ENCODE data around the gene ASTN1.

ASTN1 gene

DNA sequence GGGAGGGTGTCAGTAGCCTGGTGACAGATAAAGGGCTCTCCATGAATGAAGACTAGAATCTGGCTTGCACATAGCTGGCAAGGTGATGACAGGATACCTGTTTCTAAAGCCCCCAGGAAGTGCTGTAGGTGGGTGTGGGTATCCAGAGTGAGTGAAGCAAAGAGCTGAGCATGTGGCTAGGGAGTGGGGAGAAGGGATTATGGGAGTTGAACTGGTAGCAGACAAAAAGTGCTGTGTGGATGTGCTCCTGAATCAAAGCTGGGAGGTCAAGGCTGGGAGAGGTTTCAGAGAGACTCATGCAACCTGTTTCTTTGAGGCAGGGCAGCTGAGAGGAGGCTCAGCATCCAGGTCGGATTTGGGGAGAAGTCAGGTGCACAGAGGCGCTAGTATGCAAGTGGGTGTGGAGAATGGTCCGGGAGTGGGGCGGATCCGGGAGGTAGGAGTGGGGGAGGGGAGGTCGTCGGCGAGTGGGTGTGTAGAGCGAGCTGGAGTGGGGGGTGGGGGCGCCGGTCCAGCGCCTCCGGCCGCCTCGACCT lies 600 bp downstream of the ASTN1 start:
- DNase-seq (ENCODE audit: low read depth), result no peak

DNA sequence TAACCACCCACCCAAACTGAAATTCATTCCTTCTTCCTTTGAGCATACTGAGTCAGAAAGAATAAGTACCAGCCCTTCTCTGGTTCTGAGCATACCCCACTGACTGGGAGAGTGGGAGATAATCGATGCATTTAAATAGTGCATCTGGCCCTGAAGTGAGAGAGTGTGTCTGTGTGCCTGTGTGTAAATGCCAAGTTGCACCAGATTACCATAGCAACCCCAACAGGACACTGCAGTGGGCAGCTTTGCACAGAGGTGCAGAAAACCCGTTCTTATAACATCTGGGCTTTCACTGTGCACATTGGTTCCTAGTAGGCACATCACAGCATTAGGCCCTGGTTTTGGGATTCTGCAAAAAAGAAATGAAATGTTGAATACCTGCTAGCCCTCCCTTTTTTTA lies 2.3 kb downstream of the ASTN1 start:
- no peak for DNase-seq (ENCODE audit: low read depth)

DNA sequence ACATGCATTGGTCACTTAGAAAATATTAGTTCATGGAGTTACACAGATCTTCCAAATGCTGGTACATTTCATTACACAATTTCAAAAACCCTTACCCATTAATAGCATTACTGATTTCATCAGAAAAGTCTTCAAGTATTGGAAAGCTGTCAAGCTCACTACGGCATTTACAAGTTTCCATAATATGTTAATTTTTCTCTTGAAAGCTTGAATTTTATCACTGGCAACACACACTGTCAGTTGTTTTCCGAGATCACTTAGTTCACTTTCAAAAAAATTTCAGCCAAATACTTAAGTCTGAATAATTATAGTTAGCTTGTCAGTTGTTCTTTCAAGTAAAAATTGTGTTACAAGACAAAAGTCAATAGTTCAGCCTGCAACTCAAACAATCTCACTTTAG lies 18.0 kb downstream of the ASTN1 start:
- DNase-seq (ENCODE audit: low read depth), result no peak

DNA sequence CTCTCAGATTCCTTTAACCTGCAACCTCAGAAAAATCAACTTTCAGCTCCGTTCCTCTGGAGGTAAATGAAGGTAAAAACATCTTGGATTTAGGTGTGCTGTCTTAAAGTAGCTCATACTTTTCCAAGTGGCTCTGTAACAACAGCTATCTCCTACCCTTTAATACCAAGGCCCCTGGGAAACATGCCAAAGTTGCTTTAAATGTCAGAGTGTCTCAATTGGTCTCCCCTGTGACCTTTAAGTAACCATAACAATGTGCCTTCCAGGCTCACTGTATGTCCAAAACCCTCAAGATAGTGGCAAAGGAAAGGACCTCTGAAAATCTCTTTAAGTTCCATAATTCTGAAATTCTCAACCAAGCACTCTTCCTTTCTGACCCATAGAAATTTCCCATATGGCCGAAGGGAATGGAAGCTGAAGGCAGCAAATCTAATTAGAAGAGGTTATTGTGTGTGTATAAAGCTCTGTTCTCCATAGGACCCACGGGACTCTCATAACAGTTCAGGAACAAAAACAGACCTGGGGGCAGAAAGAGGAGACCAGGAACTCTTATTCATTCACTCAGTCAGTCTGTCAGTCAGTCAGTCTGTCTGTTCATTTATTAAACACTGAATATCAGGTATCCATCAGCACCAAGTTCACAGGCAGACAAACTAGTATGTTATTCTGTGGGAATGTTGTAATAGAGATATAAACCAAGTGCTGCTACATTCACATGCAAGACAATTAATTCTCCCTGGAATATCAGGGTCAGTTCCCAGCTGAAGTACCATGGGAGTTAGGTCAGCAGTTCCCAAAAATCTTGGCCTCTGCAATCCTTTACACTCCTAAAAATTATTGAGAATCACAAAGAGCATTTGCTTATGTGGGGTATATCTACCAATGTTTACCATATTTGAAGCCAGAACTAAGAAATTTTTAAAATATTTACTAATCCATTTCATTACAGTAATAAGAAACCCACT lies 19.1 kb downstream of the ASTN1 start:
- DNase-seq (ENCODE audit: low read depth), result no peak

DNA sequence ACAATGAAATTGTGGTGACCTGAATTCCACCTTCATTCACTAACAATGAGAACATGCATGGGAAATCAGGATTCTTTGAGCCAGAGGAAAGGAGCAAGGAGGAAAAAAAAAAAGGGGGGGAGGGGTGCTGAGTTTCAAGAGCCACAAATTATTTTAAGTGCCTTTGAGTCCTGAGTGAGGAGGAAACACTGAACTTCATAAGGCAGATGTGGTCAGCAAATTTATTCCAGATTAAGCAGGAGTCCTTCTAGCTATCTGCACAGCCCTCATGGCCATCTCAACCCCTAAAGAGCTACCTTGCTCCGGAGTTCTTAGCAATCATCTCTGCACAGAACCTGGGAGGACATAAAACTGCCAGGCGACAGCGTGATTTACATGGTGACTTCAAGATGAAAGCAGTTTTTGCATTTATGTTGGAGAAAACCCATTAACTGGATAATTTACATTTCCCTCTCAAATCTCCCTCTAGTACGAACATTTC lies 21.7 kb downstream of the ASTN1 start:
- no peak for DNase-seq (ENCODE audit: low read depth)

DNA sequence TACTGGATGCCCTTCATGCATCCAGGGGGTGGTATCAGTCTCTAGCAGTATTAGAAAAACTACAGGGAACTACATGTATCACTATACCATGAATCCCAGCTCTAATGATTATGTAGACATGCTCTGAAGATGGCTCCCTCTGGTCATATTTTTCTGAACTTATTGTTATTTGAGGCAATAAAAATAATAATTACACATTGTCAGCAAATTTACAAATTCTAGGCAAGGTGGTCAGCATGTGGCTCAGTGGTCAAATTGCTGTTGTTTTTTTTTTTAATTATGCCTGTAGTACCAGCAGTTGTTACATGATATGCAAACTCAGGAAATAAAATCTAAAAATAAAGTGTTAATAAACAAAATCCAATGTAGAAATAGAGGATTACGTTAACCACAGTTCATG lies 22.5 kb downstream of the ASTN1 start:
- no peak for DNase-seq (ENCODE audit: low read depth)

DNA sequence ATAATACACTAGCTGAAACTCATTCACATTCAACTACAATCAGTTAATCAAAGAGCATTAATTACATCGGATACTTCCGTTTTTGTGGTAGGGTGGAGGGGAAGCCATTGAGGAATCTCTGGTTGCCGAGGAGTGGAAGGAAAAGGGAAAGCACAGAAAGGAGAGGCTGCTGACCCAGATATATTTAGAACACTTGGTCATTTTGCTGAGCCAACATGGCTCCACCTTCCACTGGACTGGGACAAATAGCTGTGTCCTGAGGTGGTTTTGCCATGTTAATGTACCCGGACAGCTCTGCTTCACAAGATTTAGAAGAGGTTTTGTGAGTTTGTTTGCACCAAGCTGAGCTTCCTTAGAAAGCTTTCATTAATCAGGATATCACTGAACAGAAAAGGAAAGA lies 26.2 kb downstream of the ASTN1 start:
- no peak for DNase-seq (ENCODE audit: low read depth)

DNA sequence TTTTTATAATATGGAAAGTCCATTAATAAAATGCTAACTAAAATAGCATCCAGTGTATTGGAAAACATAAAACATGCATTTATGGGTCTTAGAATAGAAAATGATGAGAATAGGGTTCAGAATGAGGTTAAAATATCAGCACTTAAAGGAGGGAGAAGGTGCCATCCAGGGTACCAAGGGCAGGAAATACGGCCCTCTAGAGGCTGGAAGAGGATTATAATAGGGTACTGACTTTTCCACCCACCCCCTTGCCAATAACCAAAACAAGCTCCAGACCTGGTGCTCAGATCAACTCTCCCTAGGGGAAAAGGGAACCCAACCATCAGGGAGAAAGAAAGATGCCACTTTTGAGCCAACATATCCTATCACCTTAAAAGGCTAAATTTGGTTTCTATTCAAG lies 26.7 kb downstream of the ASTN1 start:
- no peak for DNase-seq (ENCODE audit: low read depth)

DNA sequence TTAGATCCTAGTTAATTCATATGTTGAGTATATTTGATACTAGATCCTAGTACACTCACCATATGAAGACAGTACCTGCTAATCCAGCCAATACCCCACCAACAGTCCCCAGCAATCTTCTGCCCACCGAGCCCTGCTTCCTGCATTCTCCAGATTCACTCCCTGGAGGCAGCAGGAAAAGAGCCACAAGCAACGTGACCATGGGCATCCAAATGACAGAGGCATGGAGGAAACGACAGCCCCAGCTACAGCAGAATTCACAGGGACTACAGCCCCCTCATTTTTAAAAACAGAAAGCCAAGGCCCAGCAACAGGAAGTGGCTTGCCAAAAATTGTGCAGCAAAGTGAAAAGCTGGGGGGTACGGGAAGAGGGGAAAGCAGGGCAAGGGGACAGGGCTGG lies 29.3 kb downstream of the ASTN1 start:
- no peak for DNase-seq (ENCODE audit: low read depth)

DNA sequence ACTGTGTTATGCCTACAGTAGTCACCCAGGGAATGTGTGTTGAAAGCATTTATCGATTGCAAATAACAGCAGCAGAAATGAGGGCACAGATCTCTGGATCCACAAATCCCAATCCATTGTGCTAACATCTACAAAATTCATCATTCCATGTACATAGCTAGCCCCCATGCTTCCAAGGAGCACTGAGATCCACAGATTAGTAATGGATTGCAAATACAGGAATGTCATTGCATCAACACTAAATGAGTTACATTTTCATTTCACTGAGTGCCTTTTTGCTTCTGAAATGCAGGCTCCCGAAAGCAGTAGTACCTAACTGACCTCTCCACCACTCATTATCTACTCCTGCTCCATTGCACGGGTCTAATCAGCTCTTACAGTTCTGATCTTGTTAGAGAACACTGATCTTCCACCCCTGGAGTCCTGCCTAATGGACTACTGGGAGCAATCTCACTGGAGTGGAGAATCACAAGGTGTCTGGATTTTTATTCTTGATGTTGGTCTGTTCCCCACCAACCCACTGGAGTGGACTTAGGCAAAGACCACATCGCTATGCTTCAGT lies 30.5 kb downstream of the ASTN1 start:
- DNase-seq (ENCODE audit: low read depth), result no peak

DNA sequence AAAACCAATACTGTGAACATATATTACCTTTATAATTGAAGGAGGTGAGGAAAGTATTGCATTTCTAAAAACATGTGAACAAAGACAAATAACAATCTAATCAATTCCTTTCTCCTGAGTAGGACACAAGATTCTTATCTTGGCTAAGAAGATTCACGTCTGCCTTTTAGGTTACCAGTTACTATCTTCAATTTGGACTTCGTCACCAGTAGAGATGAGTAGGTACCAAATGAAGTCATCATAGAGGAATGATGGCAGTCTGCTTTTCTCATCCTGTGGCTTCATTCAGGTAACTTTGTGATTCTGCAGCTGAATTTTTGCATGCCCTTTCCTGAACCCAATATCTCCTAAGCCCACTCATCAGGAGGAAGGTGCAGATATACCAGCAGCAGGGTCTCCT lies 32.4 kb downstream of the ASTN1 start:
- DNase-seq (ENCODE audit: low read depth), result no peak

DNA sequence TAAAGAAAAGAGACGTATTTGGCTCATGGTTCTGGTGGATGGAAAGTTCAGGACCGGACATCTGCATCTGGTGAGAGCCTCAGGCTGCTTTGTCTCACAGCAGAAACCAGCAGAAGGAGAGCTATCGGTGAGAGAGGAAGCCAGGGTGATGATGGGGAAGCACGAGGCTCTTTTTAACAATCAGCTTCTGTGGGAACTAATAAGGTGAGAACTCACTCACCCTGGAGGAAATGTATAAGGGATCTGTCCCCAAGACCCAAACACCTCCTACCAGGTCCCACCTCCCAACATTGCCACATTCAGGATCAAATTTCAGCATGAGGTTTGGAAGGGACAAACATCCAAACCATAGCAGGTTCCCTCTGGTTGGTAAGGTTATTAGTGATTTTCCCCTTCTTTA lies 32.8 kb downstream of the ASTN1 start:
- no peak for DNase-seq (ENCODE audit: low read depth)

DNA sequence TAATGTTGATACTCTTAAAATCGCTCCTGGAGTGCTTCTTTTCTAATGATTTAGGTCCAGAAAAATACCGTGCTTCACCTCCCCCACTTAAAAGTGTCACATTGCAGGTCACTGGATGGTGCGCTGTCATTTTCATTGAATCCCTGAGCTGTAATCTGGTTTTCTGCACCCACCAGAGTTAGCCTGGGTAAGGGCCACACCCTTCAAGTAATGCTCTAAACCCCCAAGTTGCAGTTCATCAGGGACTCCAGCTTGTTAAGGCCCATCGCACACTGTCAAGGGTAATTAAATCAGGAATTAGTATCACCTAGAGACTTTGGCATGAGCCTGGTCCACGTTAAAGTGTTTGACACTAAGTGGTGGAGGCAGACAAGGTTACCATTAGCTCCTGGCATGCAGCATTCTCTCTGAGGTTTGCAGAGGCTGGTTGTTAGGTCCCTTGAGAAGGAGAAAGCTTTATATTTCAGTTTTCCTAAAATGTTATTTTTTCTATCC lies 34.0 kb downstream of the ASTN1 start:
- no peak for DNase-seq (ENCODE audit: low read depth)

DNA sequence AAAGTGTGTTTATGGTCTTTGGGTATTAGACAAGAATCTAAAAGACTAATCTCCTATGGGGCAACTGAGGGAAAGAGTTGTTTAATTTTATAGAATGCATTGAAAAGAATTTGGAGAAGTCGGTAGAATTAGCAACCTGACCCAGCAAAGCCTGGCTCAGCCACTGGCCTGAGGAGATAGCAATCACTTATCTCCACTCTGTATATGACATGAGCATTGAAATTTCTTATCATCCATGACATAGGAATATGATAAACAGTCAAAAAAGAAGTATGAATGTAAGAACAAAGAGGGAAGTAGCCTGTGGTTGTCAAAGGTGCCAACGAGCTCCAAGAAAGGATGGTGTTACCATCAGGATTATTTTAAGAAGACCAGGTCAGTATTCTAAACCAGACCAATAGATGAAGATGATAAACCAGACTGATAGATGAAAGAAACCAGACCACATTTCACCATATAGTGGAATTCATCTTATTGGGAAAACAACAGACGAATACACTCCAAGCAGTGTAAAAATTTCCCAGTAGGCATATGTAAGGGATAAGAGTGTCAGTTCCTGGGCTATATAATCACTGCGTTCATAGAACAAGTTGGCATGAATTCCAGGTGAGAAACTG lies 35.7 kb downstream of the ASTN1 start:
- DNase-seq (ENCODE audit: low read depth), result no peak

DNA sequence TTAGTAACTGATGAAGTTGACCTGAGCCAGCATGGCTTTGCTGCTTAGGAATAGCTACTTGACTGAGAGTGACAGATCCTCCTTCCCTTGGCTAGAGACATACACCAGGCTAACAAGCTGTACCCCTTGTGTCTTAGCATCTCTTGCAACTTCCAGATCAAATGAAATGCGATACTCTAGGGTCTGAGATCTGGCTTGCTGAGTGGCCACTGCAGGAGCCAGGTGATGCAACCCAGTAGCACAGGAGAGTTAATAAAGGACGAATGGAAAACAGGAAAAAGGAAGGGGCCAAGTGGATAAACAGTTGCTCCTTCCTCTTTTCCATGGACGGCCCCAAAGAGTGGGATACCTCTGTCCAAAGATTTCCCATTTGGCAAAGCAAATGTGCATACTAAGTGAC lies 38.2 kb downstream of the ASTN1 start:
- no peak for DNase-seq (ENCODE audit: low read depth)

DNA sequence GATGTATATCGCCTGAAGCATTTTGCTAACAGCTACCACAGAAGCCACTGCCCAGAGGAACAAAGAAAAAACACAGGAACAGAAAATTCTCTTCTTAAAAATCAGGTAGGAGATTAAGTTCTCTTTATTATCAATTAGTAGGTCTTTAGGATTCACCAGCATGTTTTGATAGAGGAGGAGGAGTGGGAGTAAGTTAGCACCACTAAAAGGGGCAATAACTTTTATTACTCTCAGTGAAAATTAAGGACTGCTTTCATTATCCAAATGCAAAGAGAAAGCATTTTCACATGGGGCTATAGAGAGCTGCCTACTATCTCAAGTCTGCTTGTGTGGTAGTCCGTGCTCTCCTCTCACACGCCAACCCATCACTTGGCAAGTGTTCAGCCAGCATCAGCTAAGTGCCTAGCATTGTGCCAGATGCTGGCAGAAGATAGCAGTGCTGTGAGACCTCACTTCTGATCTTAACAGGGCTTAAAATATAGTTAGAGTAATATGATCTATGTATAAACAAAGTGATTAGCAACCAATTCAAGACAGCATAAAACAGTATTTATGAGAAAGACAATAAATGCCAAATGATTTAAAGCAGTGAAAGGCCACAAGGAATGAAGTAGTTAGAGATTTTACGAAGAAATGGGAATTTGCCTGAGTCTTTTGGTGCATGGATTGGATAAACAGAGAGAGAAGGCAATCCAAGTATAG lies 39.8 kb downstream of the ASTN1 start:
- DNase-seq (ENCODE audit: low read depth), result no peak

DNA sequence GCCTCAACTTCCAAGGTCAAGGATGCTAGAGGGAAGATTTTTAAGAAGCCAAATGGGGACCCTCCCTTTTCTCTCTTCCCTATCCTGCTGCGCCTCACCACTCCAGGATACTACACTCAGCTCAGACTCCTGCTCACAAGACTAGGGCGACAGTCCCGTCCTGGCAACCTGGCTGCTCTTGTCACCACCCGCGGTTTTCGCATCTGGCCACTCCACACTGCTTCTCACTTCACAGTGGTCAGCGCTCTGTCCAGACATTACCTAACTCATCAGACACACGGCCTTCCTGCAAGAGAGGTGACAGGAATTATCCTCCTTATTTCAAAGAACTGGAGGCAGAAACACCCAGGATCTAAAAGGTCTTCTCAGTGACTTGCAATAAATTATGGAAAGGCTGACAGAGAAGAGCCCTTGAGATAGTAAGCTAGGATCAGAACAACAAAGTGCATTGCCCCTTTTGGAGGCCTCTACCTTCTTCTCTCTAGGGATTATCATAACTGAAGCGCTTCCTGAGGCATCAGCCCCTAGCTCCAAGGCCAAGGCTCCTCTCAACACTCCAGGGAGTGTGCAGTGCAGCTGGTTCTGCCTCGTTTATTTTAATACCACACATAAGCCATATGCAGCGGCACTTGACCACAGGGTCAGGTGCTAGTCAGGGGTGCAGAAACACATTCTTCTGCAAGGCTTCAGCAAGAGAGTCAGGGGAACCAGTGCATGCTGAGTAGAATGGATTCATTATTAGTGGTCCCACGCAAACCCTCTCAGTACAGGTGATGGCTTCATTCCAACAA lies 41.9 kb downstream of the ASTN1 start:
- no peak for DNase-seq (ENCODE audit: low read depth)

DNA sequence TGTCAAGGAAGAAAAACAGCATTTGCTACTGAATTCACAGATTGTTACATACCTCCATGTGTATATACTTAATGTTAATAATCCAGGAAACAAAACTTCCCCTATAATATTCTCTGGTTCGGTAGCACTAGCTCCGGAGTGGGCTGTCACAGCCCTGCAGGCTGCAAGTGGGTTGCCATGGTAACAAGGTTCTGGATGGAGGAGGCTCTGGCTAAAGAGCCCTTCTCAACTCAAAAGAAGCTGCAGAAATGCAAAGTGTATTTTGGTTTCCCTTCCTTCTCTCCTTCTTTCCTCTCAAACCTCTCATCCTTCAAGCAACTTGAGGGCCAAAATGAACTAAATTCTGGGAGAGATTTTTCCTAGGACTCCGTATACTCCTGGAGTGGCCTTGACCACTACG lies 45.2 kb downstream of the ASTN1 start:
- no peak for DNase-seq (ENCODE audit: low read depth)

DNA sequence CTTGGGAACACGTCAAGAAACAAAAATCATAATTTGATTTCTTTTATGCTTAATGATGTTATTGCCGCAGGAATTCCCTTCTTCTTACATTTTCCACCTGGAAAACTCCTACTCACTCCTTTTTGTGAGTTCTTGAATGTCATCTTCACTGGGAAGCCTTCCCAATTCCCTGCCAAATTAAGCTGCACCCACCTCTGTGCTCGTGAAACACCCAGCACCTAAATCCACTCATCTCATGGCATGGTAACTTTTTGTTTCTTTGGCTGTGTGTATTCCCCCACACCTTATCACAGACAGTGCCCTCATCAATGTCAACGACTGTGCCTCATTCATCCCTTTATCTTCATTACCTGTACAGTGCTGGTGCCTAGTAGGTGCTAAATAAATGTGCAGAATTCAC lies 45.6 kb downstream of the ASTN1 start:
- no peak for DNase-seq (ENCODE audit: low read depth)

DNA sequence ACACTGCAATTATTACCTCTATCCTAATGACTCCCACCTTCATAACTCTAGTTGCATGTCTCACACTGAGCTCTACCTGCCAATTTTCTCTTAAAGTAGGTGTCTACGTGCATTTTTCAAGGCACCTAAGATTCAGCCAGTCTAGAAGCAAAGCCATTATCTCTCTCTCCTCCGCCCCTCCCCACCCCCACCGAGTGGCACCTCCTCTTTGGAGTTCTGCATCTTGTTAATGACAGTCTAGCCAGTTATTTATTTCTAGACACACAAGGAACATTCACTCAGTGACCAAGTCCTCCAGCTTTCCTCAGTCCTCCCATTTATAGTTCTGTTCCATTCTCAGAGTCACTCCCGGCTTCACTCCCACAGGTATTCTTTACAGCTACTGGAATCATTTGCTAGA lies 47.6 kb downstream of the ASTN1 start:
- no peak for DNase-seq (ENCODE audit: low read depth)

DNA sequence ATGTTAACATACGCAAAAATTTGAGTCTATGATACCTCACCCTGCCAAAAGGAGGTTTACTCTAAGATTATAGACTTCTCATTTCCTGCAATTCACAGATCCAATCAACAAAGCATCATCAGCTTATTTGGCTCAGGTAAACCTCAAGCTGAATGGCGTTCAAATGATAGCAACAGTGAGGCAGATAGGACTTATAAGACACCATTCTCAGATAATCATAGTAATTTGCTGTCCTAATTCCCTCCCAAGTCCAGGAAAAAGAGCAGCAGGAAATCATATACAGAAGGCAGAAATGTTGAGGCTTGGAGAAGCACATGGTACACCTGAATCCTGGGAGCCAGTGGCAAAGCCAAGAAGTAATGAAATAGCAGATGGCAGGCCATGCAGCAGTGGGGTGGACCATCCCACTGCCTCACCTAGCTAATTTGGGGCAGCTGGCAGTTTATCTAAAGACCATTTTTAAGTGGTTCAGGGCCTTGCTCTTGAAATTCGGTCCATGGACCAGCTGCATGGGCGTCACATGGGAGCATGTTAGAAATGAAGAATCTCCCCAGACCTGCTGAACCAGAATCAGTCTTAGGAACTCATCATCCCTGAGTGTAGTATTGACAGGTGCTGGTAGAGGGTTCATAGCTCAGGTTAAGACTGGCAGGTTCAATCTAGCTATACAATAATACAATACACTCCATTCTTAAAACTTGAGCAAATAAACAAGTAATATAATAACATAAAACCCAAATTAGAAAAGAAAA lies 57.7 kb downstream of the ASTN1 start:
- no peak for DNase-seq (ENCODE audit: low read depth)
